MV-4-11 (cell line): ENCODE measurements around the gene HMGN3.

Experiments
- DNase-seq: peaks from one replicate; lab custom pipeline; 2025; lab: John Stamatoyannopoulos, UW

The HMGN3 gene

GRCh38 chr6:79184641-79185040 lies 49.8 kb downstream of the HMGN3 start:
- no peak for DNase-seq

GRCh38 chr6:79184086-79184485 lies 50.4 kb downstream of the HMGN3 start:
- DNase-seq = no peak

- DNase-seq = no peak
Observed at GRCh38 chr6:79180052-79180451, 54.4 kb downstream of the HMGN3 start.

- DNase-seq = no peak
Observed at GRCh38 chr6:79173378-79173777, 61.1 kb downstream of the HMGN3 start.

- DNase-seq = no peak
Observed at GRCh38 chr6:79170959-79171358, 63.5 kb downstream of the HMGN3 start.

DNA sequence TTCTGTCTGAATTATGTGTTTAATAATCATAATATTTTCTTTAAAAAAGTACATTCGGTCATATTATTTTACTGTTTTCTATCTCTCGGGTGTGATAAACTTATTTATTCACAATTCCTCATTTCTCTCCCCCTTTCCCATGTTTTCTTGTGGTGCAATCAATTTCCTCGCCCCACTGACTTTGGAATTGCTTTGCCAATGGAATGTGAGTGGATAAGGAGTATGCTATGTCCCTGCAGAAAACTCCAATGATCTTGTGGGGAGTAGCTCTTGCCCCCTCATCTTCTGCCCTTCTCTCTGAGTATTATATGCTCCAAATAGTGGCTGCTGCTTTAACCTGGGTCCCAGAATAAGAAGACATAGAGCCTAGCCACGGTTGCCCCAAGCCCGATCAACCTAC lies 64.1 kb downstream of the HMGN3 start:
- DNase-seq = no peak

GRCh38 chr6:79168695-79168980 lies 65.8 kb downstream of the HMGN3 start:
- no peak for DNase-seq

DNA sequence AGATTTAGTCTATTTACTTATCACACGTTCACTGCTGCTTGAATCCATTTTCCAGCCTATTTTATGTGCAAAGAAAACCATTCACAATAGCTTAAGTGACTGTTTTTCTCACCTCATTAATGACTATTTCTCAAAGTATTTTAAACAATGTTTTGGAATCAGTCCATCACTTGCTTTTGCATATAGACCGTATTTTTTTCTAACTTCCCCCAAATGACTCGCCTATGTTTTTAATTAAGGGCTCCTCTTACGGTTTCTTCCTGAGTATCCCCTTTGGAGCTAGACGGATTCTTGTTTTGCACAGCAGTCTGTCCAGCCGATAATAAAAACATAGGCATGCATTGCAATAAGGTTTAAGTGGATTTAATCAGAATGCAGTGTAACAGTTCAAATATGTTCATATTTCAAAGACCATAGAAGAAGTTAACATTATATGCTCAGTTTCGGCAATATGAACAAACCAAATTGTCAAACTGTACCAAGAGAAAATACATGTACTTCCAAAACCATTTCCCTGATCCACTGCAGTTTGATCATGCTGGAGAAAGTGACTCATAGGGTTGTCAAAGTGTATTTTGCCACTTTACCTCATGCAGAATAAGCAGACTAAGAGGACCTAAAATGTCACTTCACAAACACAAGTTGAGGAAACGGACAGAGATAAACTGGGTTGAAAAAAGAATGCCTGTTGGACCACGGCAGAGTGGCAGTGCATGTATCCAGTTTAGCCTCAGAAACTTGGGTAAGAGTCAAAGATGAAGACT lies 66.4 kb downstream of the HMGN3 start:
- no peak for DNase-seq

GRCh38 chr6:79159846-79160245 lies 74.6 kb downstream of the HMGN3 start:
- DNase-seq = no peak

DNA sequence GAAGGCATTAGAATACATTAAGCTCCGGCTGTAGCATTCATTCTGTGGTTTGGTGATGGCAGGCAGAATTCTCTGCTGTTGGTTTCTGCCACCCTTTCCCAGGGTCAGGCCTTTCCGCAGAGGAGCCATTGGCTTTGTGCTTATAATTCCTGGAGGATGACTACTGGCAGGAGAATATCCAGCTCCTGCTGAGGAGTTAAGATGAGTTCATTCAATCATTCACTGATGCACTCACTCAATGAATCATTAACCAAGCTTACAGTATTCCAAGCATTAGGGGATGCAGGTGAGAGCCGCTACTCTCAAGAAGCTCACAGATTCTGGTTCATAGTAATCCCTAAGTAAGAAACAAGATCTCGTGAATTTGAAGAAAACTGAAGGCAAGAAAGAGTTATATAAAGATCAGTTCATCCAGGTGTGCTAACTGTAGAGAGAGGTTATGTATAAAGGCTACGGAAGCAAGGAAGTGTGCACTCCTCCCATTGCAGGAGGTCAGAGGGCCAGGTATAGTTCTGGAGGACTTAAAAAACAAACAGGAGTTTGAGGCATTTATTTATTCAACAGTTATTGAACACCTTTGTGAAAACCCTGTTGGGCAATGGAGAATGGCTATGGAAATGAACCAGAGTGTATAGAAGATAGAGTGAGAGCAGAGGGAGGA lies 75.5 kb downstream of the HMGN3 start:
- DNase-seq = no peak

GRCh38 chr6:79157961-79158644 lies 76.4 kb downstream of the HMGN3 start:
- no peak for DNase-seq

DNA sequence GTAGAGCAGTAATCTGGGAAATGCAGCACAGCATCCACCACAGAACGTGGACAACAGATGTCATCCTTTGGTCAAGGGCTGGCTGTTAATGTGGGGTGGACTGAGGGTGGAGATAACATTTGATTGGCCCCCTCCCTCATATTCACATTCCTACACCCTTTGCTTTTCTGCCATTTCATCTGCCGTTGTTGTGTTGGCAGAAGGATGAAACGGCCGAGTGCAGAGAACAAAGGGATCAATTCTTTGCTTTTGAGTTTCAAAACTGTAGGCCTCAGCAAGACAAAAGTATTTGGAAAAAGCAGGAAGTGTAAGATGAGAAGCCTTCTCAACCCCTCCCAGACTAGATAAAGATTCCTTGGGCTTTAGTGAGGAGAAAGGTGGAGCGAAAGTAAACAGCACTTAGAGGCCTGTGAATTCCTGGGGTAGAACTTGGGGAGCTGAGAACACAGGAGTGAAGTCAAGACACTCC lies 82.2 kb downstream of the HMGN3 start:
- DNase-seq = no peak
